ENCODE data around the gene ST8SIA2.

DNA sequence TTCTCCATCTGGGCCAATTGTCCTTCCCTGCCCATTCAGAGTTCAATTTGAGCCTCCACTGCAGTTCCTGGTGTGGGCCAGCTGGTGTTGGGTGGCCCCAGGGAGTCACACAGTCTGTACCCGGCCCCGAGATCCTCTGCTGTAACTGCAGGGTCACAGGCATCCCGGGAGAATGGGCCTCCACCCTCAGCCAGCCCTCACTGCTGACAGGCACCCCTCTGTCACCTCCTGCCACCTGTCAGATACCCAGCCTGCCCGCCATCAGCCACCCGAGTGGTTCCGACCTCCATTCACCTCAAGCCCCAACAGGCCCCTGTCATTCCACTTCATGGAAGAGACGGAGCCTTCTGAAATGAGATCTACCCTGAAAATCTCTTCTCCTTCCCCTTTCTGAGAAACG, 73.2 kb downstream of the ST8SIA2 start:
- TF ChIP-seq EZH2phosphoT487 (IDR thresholded peaks at IDR 0.05; ENCODE audit: low read depth, severe bottlenecking, unreplicated experiment) (no peak), CTCF (IDR thresholded peaks at IDR 0.05; ENCODE audit: poor library complexity) (no peak), EZH2 (IDR thresholded peaks at IDR 0.05; ENCODE audit: borderline replicate concordance) (no peak)

Data from hepatocyte (in vitro differentiated cells).